Panc1 (cell line): ENCODE results near the gene LRRC74A. TPM values are rescaled to one million over a fixed set of nuclear protein-coding genes. Genes with fewer than 3 reads are reported as not detected.
"Not testable (repeated sequence)": the region's sequence is repeated elsewhere in the genome, so short reads cannot be mapped to it uniquely, and the experiment has no call there.

Experiments used
- ATAC-seq: fragments of 200-7000 bp; cut with Tn5 transposase; 2 replicates; pipeline ENCODE4 v1.9.1; 2020; ENCODE audit warnings: mild to moderate bottlenecking, moderate library complexity
- BruUV-seq: library from RNA; stranded (reverse); fragments of 400-500 nt; replicated peaks from 2 replicates; lab custom pipeline; 2021; lab: Mats Ljungman, UMichigan
- CTCF ChIA-PET: fragments of 300-600 bp; sonication (Branson Sonifier 250); formaldehyde crosslinking; loops from one replicate; lab custom pipeline; 2022; ENCODE audit warnings: antibody characterized with exemption; lab: Charles Lee
- POLR2A ChIA-PET: fragments of 300-600 bp; sonication (Branson Sonifier 250); formaldehyde crosslinking; loops from one replicate; lab custom pipeline; 2022; ENCODE audit warnings: antibody characterized with exemption; lab: Charles Lee
- DNase-seq: peaks from one replicate; pipeline ENCODE4 v3.0.0-alpha.2; 2010; ENCODE audit warnings: low read depth, low spot score
- H3K27ac ChIP-seq: 2 replicates; pipeline ENCODE4 v1.5.1; 2011; ENCODE audit warnings: mild to moderate bottlenecking, low read length, inconsistent platforms
- H3K27me3 ChIP-seq: fragments of 200-500 bp; sonication (Bioruptor generic); 2 replicates; pipeline ENCODE4 v1.6.0; 2014; ENCODE audit warnings: low read length, inconsistent platforms; ENCODE audit not compliant: control insufficient read depth, insufficient read depth
- H3K36me3 ChIP-seq: fragments of 200-500 bp; sonication (Bioruptor generic); 2 replicates; pipeline ENCODE4 v1.5.1; 2014; ENCODE audit warnings: inconsistent platforms, mild to moderate bottlenecking, low read length, moderate library complexity; ENCODE audit not compliant: control insufficient read depth, insufficient read depth
- H3K4me1 ChIP-seq: 2 replicates; pipeline ENCODE4 v1.5.1; 2011; ENCODE audit warnings: inconsistent platforms, mild to moderate bottlenecking, low read length, moderate library complexity; ENCODE audit not compliant: control insufficient read depth, insufficient read depth
- H3K4me3 ChIP-seq, 2 experiments: 2 replicates each; pipeline ENCODE4 v1.5.1; 2011 to 2012; ENCODE audit warnings: low read depth in 2 of 2, low read length in 2 of 2, mild to moderate bottlenecking in 2 of 2, inconsistent platforms in 1 of 2, moderate library complexity in 1 of 2
- H3K9me3 ChIP-seq: fragments of 200-500 bp; sonication (Bioruptor generic); 2 replicates; pipeline ENCODE4 v1.5.1; 2014; ENCODE audit warnings: low read depth, mild to moderate bottlenecking, inconsistent platforms, low read length, moderate library complexity; ENCODE audit not compliant: control insufficient read depth, insufficient read depth
- CTCF ChIP-seq: fragments of 450-650 bp; IDR thresholded peaks from 2 replicates; pipeline ENCODE4 v1.5.1; 2017; ENCODE audit warnings: mild to moderate bottlenecking
- POLR2AphosphoS5 ChIP-seq: IDR thresholded peaks from 2 replicates; pipeline ENCODE4 v1.6.1; 2012; ENCODE audit warnings: mild to moderate bottlenecking, low read depth, low read length, moderate library complexity
- REST ChIP-seq, 2 experiments: IDR thresholded peaks; 2 replicates each; pipeline ENCODE4 v1.6.1; 2011 to 2012; ENCODE audit warnings: low read depth in 2 of 2, control low read depth in 1 of 2, low read length in 1 of 2, mild to moderate bottlenecking in 1 of 2, moderate library complexity in 1 of 2; ENCODE audit not compliant: insufficient read depth in 1 of 2
- SIN3A ChIP-seq: IDR thresholded peaks from 2 replicates; pipeline ENCODE4 v1.6.1; 2012; ENCODE audit warnings: low read depth, mild to moderate bottlenecking, low read length, moderate library complexity, borderline replicate concordance; ENCODE audit not compliant: insufficient read depth
- TCF7L2 ChIP-seq: IDR thresholded peaks from 2 replicates; pipeline ENCODE4 v1.6.1; 2011; ENCODE audit warnings: mild to moderate bottlenecking, low read depth, low read length, inconsistent platforms
- in situ Hi-C: cut with HindIII; loops from 2 replicates; pipeline ENCODE4 v1.10.0; 2016; ENCODE audit warnings: low sequenced_read_pairs, low pct_unique_long_range_greater_than_20kb
- intact Hi-C: fragments of 100-400 bp; cut with micrococcal nuclease; formaldehyde crosslinking; loops from one replicate; pipeline ENCODE4 v1.10.0; 2022; ENCODE audit not compliant: unreplicated experiment
- total RNA-seq: library from RNA; stranded (reverse); gene quantifications from one replicate; pipeline ENCODE4 v1.2.1, GENCODE V29; 2021; ENCODE audit not compliant: unreplicated experiment

Gene LRRC74A
- total RNA-seq, 1 experiment from 2014 or later = not detected

GRCh38 chr14:76891391-76891790 lies 65.2 kb downstream of the LRRC74A start:
- ATAC-seq = no peak
- CTCF ChIA-PET = no interaction called here
- in situ Hi-C loops = no loop called here

GRCh38 chr14:76894308-76894707 lies 68.1 kb downstream of the LRRC74A start:
- TF ChIP-seq SIN3A = no peak
- TF ChIP-seq POLR2AphosphoS5 = no peak
- no peak for TF ChIP-seq TCF7L2
- TF ChIP-seq CTCF = no peak
- no peak for TF ChIP-seq REST (IDR thresholded peaks at IDR 0.05; ENCODE audit: insufficient read depth in 1 of 2, low read depth in 2 of 2, low read length in 1 of 2)
- Histone ChIP-seq H3K36me3 (no peaks in the 10 kb centered on the region), H3K27me3 (no peaks in the 10 kb centered on the region), H3K9me3 (no peaks in the 10 kb centered on the region), H3K27ac (no peak overlapping the region), H3K4me3 (no peak overlapping the region), H3K4me1 (no peaks in the 10 kb centered on the region)
- ATAC-seq = no peak
- POLR2A ChIA-PET = no interaction called here
- intact Hi-C loops (no loop called here), in situ Hi-C loops (no loop called here)
- BruUV-seq = no TSS peak
- DNase-seq = no peak
- CTCF ChIA-PET = no interaction called here

More at GRCh38 chr14:76891391-76891790, 65.2 kb downstream of the LRRC74A start:
- intact Hi-C loops = no loop called here
- no peak overlapping the region for H3K4me3 ChIP-seq
- no peaks in the 10 kb centered on the region for H3K27me3 ChIP-seq
- BruUV-seq = no TSS peak
- H3K4me1 ChIP-seq = no peaks in the 10 kb centered on the region
- DNase-seq = no peak
- POLR2A ChIA-PET = no interaction called here
- TF ChIP-seq TCF7L2 (no peak), POLR2AphosphoS5 (no peak), REST (IDR thresholded peaks at IDR 0.05; ENCODE audit: insufficient read depth in 1 of 2, low read depth in 2 of 2, low read length in 1 of 2) (no peak), SIN3A (no peak), CTCF (no peak)
- H3K27ac ChIP-seq = no peak overlapping the region
- H3K9me3 ChIP-seq = no peaks in the 10 kb centered on the region
- H3K36me3 ChIP-seq = no peaks in the 10 kb centered on the region

GRCh38 chr14:76898006-76898405 lies 71.8 kb downstream of the LRRC74A start:
- H3K36me3 ChIP-seq, CTCF ChIA-PET, H3K4me3 ChIP-seq, H3K27ac ChIP-seq, ATAC-seq, H3K27me3 ChIP-seq, intact Hi-C loops, H3K4me1 ChIP-seq, POLR2A ChIA-PET, DNase-seq, BruUV-seq, H3K9me3 ChIP-seq, in situ Hi-C loops: not testable (repeated sequence)
